ENCODE results near the gene CDH5. TPM values are rescaled to one million over a fixed set of nuclear protein-coding genes. Genes with fewer than 3 reads are reported as not detected.

Gene CDH5
- total RNA-seq, 1 experiment from 2014 or later, result 3.6 TPM

DNA sequence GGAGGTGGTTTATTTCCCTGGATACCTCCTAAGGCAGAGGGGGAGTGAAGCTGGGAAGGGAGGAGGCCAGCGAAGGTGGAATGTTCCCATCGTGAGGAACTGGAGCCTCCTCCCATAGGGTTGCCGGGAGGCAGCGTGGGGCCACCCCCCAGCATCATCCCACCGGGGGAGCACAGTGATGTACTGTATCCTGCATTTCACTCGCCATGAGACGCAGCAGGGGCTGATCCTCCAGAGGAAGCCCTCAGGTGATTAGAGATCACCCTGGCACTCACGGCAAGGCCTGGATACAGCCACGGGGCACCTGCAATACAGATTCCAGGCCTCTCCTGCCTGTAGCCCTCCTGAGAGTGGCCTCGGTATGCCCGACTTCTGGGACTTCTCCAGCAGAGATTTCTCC is 35.1 kb downstream of the CDH5 start:
- POLR2A ChIA-PET (ENCODE audit: unreplicated experiment), result no interaction called here
- Histone ChIP-seq H2AFZ (no peak overlapping the region), H3K36me3 (ENCODE audit: low read depth) (no peaks in the 10 kb centered on the region), H3K9me2 (ENCODE audit: insufficient read depth) (no peaks in the 10 kb centered on the region), H3K27ac (no peak overlapping the region), H3K4me2 (no peak overlapping the region), H3K4me1 (replicated peaks; ENCODE audit: insufficient read depth) (no peaks in the 10 kb centered on the region), H3F3A (ENCODE audit: insufficient read depth, low read depth) (no peaks in the 10 kb centered on the region), H3K4me3 (no peak overlapping the region), H4K20me1 (ENCODE audit: insufficient read depth) (no peaks in the 10 kb centered on the region), H3K79me2 (ENCODE audit: low read depth) (no peaks in the 10 kb centered on the region), H3K9me3 (ENCODE audit: insufficient read depth, low read depth) (no peaks in the 10 kb centered on the region), H3K27me3 (ENCODE audit: insufficient read depth, low read depth) (no peaks in the 10 kb centered on the region)
- no peak for TF ChIP-seq CTCF (conservative IDR thresholded peaks at IDR 0.05)
- TF ChIP-seq EZH2 (IDR thresholded peaks at IDR 0.05; ENCODE audit: low read depth), result no peak
- CTCF ChIA-PET, result no interaction called here
- no peak for DNase-seq
- intact Hi-C loops (cut with micrococcal nuclease; ENCODE audit: unreplicated experiment), result loop anchor here (10.0 kb wide), 1 partner anchor 127 kb away; no protein-coding TSS in a partner anchor
- BruUV-seq (replicated peaks), result no TSS peak

- intact Hi-C loops (cut with micrococcal nuclease; ENCODE audit: unreplicated experiment), result loop anchor here (10.0 kb wide), 1 partner anchor 127 kb away; no protein-coding TSS in a partner anchor
- POLR2A ChIA-PET (ENCODE audit: unreplicated experiment), result no interaction called here
- no peaks in the 10 kb centered on the region for H3K9me2 ChIP-seq (ENCODE audit: insufficient read depth)
These were observed 35.7 kb downstream of the CDH5 start for GRCh38 chr16:66402166-66402565.

DNA sequence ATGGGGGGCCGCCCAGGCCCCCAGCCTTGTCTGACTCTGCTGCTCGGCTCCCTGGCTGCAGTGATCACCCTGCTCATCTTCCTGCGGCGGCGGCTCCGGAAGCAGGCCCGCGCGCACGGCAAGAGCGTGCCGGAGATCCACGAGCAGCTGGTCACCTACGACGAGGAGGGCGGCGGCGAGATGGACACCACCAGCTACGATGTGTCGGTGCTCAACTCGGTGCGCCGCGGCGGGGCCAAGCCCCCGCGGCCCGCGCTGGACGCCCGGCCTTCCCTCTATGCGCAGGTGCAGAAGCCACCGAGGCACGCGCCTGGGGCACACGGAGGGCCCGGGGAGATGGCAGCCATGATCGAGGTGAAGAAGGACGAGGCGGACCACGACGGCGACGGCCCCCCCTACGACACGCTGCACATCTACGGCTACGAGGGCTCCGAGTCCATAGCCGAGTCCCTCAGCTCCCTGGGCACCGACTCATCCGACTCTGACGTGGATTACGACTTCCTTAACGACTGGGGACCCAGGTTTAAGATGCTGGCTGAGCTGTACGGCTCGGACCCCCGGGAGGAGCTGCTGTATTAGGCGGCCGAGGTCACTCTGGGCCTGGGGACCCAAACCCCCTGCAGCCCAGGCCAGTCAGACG is 36.2 kb downstream of the CDH5 start:
- CTCF ChIA-PET, result no interaction called here
- no peak overlapping the region for H2AFZ ChIP-seq
- no peaks in the 10 kb centered on the region for H3K9me3 ChIP-seq (ENCODE audit: insufficient read depth, low read depth)
- H3K36me3 ChIP-seq (ENCODE audit: low read depth), result no peaks in the 10 kb centered on the region
- POLR2A ChIA-PET (ENCODE audit: unreplicated experiment), result no interaction called here
- H3K4me1 ChIP-seq (replicated peaks; ENCODE audit: insufficient read depth), result peaks cover 9% of the 10 kb centered on the region
- peaks cover 2% of the 10 kb centered on the region for H3F3A ChIP-seq (ENCODE audit: insufficient read depth, low read depth)
- no peak overlapping the region for H3K4me3 ChIP-seq
- H3K4me2 ChIP-seq, result no peak overlapping the region
- no peak overlapping the region for H3K27ac ChIP-seq
- H3K27me3 ChIP-seq (ENCODE audit: insufficient read depth, low read depth), result no peaks in the 10 kb centered on the region
- H3K9me2 ChIP-seq (ENCODE audit: insufficient read depth), result no peaks in the 10 kb centered on the region
- H3K79me2 ChIP-seq (ENCODE audit: low read depth), result no peaks in the 10 kb centered on the region
- no peak for DNase-seq
- no peak for TF ChIP-seq CTCF (conservative IDR thresholded peaks at IDR 0.05)
- no peak for TF ChIP-seq EZH2 (IDR thresholded peaks at IDR 0.05; ENCODE audit: low read depth)
- intact Hi-C loops (cut with micrococcal nuclease; ENCODE audit: unreplicated experiment), result loop anchor here (10.0 kb wide), 1 partner anchor 128 kb away; no protein-coding TSS in a partner anchor
- BruUV-seq (replicated peaks), result no TSS peak
- H4K20me1 ChIP-seq (ENCODE audit: insufficient read depth), result no peaks in the 10 kb centered on the region

More at GRCh38 chr16:66402166-66402565, 35.7 kb downstream of the CDH5 start:
- TF ChIP-seq CTCF (conservative IDR thresholded peaks at IDR 0.05), result no peak
- TF ChIP-seq EZH2 (IDR thresholded peaks at IDR 0.05; ENCODE audit: low read depth), result no peak
- H3K27ac ChIP-seq, result no peak overlapping the region
- no peaks in the 10 kb centered on the region for H3K9me3 ChIP-seq (ENCODE audit: insufficient read depth, low read depth)
- H3K79me2 ChIP-seq (ENCODE audit: low read depth), result no peaks in the 10 kb centered on the region
- peaks cover 4% of the 10 kb centered on the region for H3K4me1 ChIP-seq (replicated peaks; ENCODE audit: insufficient read depth)
- no peak overlapping the region for H3K4me2 ChIP-seq
- H2AFZ ChIP-seq, result no peak overlapping the region
- no peaks in the 10 kb centered on the region for H3K36me3 ChIP-seq (ENCODE audit: low read depth)
- no peaks in the 10 kb centered on the region for H3K27me3 ChIP-seq (ENCODE audit: insufficient read depth, low read depth)
- BruUV-seq (replicated peaks), result no TSS peak
- CTCF ChIA-PET, result no interaction called here
- no peaks in the 10 kb centered on the region for H3F3A ChIP-seq (ENCODE audit: insufficient read depth, low read depth)
- DNase-seq, result no peak
- no peak overlapping the region for H3K4me3 ChIP-seq
- no peaks in the 10 kb centered on the region for H4K20me1 ChIP-seq (ENCODE audit: insufficient read depth)
